Activated T-cell treated with anti-CD3 and anti-CD28 coated beads, Interleukin-2, amount 50 U/mL, for 4 hours (primary cell): ENCODE measurements around the gene GK. TPM values are rescaled to one million over a fixed set of nuclear protein-coding genes. Genes with fewer than 3 reads are reported as not detected.
"Not testable (repeated sequence)": the region's sequence is repeated elsewhere in the genome, so short reads cannot be mapped to it uniquely, and the experiment has no call there.

ENCODE experiments used
- ATAC-seq, 2 donors: fragments of 200-7000 bp; cut with Tn5 transposase; one replicate each; pipeline ENCODE4 v1.10.0; 2021
- DNase-seq: peaks from one replicate; pipeline ENCODE4 v3.0.0-alpha.2; 2020
- H3K27me3 Mint-ChIP-seq: one replicate; pipeline ENCODE4 v1.8.0; 2021; ENCODE audit warnings: low read depth, mixed read lengths
- H3K36me3 Mint-ChIP-seq: one replicate; pipeline ENCODE4 v1.8.0; 2022; ENCODE audit warnings: mixed read lengths; ENCODE audit not compliant: insufficient read depth
- H3K4me1 Mint-ChIP-seq: one replicate; pipeline ENCODE4 v1.8.0; 2021; ENCODE audit warnings: low read depth, mixed read lengths
- H3K4me3 Mint-ChIP-seq: one replicate; pipeline ENCODE4 v1.8.0; 2021; ENCODE audit warnings: mild to moderate bottlenecking, moderate library complexity, mixed read lengths
- H3K9me3 Mint-ChIP-seq: one replicate; pipeline ENCODE4 v1.8.0; 2021; ENCODE audit warnings: mixed read lengths
- total RNA-seq, 3 donors: library from RNA; stranded (reverse); gene quantifications; one replicate each; pipeline ENCODE4 v1.2.1, GENCODE V29; 2021

GK gene
- total RNA-seq, 3 donors from 2014 or later, result 34.7 to 53.4 (median 41.4) TPM

- H3K4me3 Mint-ChIP-seq, result no peak overlapping the region
- no peak for DNase-seq
- no peak for ATAC-seq
- no peaks in the 10 kb centered on the region for H3K27me3 Mint-ChIP-seq
- H3K9me3 Mint-ChIP-seq, result no peaks in the 10 kb centered on the region
- H3K36me3 Mint-ChIP-seq, result peaks cover 23% of the 10 kb centered on the region
- H3K4me1 Mint-ChIP-seq, result peaks cover 3% of the 10 kb centered on the region
Observed at GRCh38 chrX:30706216-30706775, 53.1 kb downstream of the GK start.

DNA sequence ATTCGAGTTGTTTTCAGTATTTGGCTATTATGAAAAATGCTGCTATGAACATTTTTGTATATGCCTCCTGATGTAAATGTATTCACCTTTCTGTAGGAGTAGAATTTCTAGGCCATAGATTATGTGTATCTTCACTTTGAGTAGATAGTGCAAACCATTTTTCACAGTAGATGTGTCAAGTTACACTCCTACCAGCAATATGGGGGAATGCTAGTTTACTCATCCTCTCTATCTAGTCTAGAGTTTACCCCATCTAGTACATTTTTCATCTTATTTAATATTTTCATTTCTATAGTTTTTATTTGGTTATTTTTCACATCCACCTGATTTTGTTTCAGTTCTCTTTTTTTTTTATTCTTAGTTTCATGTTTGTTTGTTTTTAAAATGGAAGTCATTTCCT is 59.0 kb downstream of the GK start:
- Mint-ChIP-seq H3K4me3 (no peak overlapping the region), H3K9me3 (no peaks in the 10 kb centered on the region), H3K36me3 (peaks cover 17% of the 10 kb centered on the region), H3K27me3 (no peaks in the 10 kb centered on the region), H3K4me1 (peaks cover 24% of the 10 kb centered on the region)
- DNase-seq (no peak), ATAC-seq (no peak)

DNA sequence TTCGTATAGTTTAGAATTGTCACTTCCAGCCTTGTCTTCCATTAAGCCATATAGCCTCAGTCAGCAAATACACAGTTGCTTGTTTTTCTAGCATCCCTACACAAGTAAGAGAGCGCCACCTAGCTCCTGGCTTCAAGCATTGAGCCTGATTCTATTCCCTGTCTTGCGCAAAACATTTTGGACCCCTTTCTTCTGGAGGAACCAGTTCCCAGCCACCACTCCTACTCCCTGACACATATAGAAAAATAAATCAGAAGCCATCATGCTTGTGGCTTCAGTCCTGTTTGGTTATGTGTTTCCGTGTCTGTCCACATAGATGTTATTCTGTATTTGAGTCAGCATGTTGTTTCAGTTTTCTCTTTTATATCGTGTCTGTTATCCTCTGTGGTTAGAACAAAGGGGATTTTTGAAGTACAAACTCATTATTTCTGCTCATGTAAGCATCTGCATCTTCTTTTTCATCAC is 59.9 kb downstream of the GK start:
- Mint-ChIP-seq H3K36me3 (peaks cover 17% of the 10 kb centered on the region), H3K27me3 (no peaks in the 10 kb centered on the region), H3K9me3 (no peaks in the 10 kb centered on the region), H3K4me3 (no peak overlapping the region), H3K4me1 (peaks cover 24% of the 10 kb centered on the region)
- DNase-seq (peak; percentile 14), ATAC-seq (peak; percentile 90 to 94)

DNA sequence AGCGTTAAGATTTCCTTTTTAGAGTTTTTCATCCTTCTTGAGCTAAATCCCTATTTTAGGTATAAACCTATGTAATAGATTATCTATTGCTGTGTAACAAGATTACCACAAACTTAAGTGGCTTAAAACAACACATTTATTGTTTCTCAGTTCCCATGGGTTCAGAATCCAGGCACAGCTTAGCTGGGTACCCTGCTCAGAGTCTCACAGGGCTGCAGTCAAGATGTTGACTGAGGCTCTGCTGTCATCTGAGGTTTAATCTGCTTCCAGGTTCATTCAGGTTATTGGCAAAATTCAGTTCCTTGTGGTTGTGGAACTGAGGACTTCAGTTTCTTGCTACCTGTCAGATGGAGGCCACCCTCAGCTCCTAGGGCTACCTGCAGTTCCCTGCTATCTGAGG is 60.9 kb downstream of the GK start:
- H3K36me3 Mint-ChIP-seq, result peaks cover 15% of the 10 kb centered on the region
- no peak for ATAC-seq

GRCh38 chrX:30715976-30716375 is 62.8 kb downstream of the GK start:
- Mint-ChIP-seq H3K36me3 (peaks cover 17% of the 10 kb centered on the region), H3K4me3 (no peak overlapping the region), H3K27me3 (no peaks in the 10 kb centered on the region), H3K4me1 (peaks cover 22% of the 10 kb centered on the region), H3K9me3 (no peaks in the 10 kb centered on the region)
- ATAC-seq (no peak), DNase-seq (no peak)

More for the DNA sequence above, 60.9 kb downstream of the GK start:
- DNase-seq, result no peak
- H3K4me1 Mint-ChIP-seq, result peaks cover 24% of the 10 kb centered on the region
- no peak overlapping the region for H3K4me3 Mint-ChIP-seq
- H3K27me3 Mint-ChIP-seq, result no peaks in the 10 kb centered on the region
- no peaks in the 10 kb centered on the region for H3K9me3 Mint-ChIP-seq

GRCh38 chrX:30733852-30734660 is 80.8 kb downstream of the GK start:
- H3K4me1 Mint-ChIP-seq, result peaks cover 5% of the 10 kb centered on the region
- no peaks in the 10 kb centered on the region for H3K27me3 Mint-ChIP-seq
- no peak overlapping the region for H3K4me3 Mint-ChIP-seq
- no peaks in the 10 kb centered on the region for H3K36me3 Mint-ChIP-seq
- no peaks in the 10 kb centered on the region for H3K9me3 Mint-ChIP-seq
- ATAC-seq (no peak), DNase-seq (no peak)

DNA sequence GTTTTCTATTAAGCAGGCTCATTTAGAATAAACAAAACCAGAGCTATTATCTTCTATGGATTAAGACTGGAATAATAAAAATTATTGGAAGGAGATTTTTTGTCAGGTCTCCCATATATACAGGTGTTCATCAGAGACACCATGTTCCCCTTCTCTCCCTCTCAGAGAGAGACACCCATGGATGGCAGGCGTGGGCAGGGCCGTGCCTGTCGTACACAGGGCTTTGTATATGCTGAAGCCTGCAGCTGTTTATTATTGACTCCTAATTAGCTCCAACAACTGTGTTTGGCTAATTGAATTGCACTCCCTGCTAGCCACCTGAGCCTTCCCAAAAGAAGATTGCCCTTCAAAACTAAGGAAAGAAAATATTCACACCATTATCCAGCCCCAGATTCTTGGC is 81.6 kb downstream of the GK start:
- H3K4me3 Mint-ChIP-seq, result no peak overlapping the region
- H3K27me3 Mint-ChIP-seq, result no peaks in the 10 kb centered on the region
- H3K4me1 Mint-ChIP-seq, result peaks cover 5% of the 10 kb centered on the region
- ATAC-seq (no peak), DNase-seq (no peak)
- H3K9me3 Mint-ChIP-seq, result no peaks in the 10 kb centered on the region
- no peaks in the 10 kb centered on the region for H3K36me3 Mint-ChIP-seq

- Mint-ChIP-seq H3K4me3 (no peak overlapping the region), H3K27me3 (no peaks in the 10 kb centered on the region), H3K9me3 (no peaks in the 10 kb centered on the region), H3K4me1 (peaks cover 5% of the 10 kb centered on the region), H3K36me3 (no peaks in the 10 kb centered on the region)
- ATAC-seq (peak; percentile 79 to 81), DNase-seq (peak; percentile 63)
Observed at GRCh38 chrX:30735839-30736238, 82.6 kb downstream of the GK start.

GRCh38 chrX:30741545-30741944 is 88.3 kb downstream of the GK start:
- no peaks in the 10 kb centered on the region for H3K9me3 Mint-ChIP-seq
- no peaks in the 10 kb centered on the region for H3K36me3 Mint-ChIP-seq
- no peaks in the 10 kb centered on the region for H3K27me3 Mint-ChIP-seq
- H3K4me3 Mint-ChIP-seq, result no peak overlapping the region
- H3K4me1 Mint-ChIP-seq, result no peaks in the 10 kb centered on the region
- ATAC-seq, result no peak
- DNase-seq, result no peak

- Mint-ChIP-seq H3K4me1 (no peaks in the 10 kb centered on the region), H3K4me3 (no peak overlapping the region), H3K9me3 (no peaks in the 10 kb centered on the region), H3K27me3 (no peaks in the 10 kb centered on the region), H3K36me3 (no peaks in the 10 kb centered on the region)
- ATAC-seq, result no peak
- no peak for DNase-seq
Observed at GRCh38 chrX:30748342-30748960, 95.2 kb downstream of the GK start.

- ATAC-seq (no peak), DNase-seq (no peak)
- H3K27me3 Mint-ChIP-seq, result no peaks in the 10 kb centered on the region
- no peaks in the 10 kb centered on the region for H3K4me1 Mint-ChIP-seq
- H3K4me3 Mint-ChIP-seq, result no peak overlapping the region
- H3K36me3 Mint-ChIP-seq, result no peaks in the 10 kb centered on the region
- no peaks in the 10 kb centered on the region for H3K9me3 Mint-ChIP-seq
Observed at GRCh38 chrX:30751497-30751896, 98.3 kb downstream of the GK start.

- no peak for DNase-seq
- Mint-ChIP-seq H3K4me3 (no peak overlapping the region), H3K4me1 (peaks cover 1% of the 10 kb centered on the region), H3K27me3 (no peaks in the 10 kb centered on the region), H3K36me3 (no peaks in the 10 kb centered on the region), H3K9me3 (no peaks in the 10 kb centered on the region)
- no peak for ATAC-seq
Observed at GRCh38 chrX:30762755-30763154, 109.5 kb downstream of the GK start.

DNA sequence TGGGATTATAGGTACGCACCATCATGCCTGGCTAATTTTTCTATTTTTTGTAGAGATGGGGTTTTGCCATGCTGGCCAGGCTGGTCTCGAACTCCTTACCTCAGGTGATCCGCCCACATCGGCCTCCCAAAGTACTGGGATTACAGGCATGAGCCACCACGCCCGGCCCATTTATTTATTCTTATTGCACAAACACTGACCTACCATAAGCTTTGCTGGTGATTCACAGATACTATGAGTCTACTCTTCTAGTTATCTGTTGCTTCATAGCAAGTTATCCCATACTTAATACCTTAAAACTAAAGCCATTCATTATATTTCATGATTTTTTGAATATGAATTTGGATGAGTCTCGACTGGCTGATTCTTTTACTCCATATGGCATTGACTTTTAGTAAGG is 120.5 kb downstream of the GK start:
- not testable (repeated sequence) for H3K27me3 Mint-ChIP-seq, H3K36me3 Mint-ChIP-seq, DNase-seq, ATAC-seq, H3K9me3 Mint-ChIP-seq, H3K4me1 Mint-ChIP-seq, H3K4me3 Mint-ChIP-seq

- H3K4me1 Mint-ChIP-seq, result peaks cover 9% of the 10 kb centered on the region
- no peak overlapping the region for H3K4me3 Mint-ChIP-seq
- DNase-seq, result no peak
- H3K27me3 Mint-ChIP-seq, result peaks cover 2% of the 10 kb centered on the region
- H3K9me3 Mint-ChIP-seq, result no peaks in the 10 kb centered on the region
- H3K36me3 Mint-ChIP-seq, result no peaks in the 10 kb centered on the region
- ATAC-seq, result peak; percentile 30 to 42
Observed at GRCh38 chrX:30777575-30777974, 124.4 kb downstream of the GK start.
